HG03354 (cell line): Measurements from ENCODE around the gene IFITM2.
"Not testable (repeated sequence)": the region's sequence is repeated elsewhere in the genome, so short reads cannot be mapped to it uniquely, and the experiment has no call there.

Source experiments
- ATAC-seq: cut with Tn5 transposase; IDR thresholded peaks from one replicate; pipeline ENCODE4 v1.9.1; 2021; ENCODE audit warnings: mild to moderate bottlenecking; ENCODE audit not compliant: unreplicated experiment, poor library complexity, severe bottlenecking

The IFITM2 gene

DNA sequence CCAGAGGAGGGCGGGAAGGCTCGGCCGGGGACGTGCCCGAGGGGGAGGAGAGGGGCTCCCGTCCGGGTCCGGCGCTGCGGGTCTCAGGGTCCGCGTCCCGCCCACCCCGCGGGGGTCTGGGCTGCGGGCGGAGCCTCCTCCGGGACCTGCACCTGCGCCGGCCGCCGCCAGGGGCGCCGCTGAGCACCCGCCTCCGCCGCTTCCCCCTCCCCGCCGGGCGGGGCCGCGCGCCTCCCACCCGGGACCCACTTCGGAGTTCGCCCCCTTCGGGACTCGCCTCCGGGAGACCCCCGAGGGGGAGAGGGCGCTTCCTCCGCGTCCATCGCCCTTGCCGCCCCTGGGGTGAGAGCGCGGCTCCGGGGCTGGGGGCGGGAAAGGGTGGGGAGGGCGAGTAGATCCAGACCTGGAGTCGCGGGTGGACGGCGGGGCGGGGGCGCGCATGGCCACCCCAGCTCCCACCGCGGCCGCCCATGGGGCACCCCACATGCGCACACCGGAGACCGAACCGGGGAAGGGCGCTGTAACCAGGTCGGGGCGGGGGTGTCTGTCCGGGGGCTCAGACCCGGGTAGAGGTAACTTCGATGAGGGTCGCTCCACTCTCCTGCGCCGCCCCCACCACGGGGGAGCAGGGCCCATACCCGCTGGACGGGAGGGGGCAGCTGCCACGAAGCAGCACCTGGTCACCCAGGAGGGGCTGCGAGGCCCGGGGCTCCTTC lies 10.9 kb downstream of the IFITM2 start:
- peak; percentile 54 for ATAC-seq

DNA sequence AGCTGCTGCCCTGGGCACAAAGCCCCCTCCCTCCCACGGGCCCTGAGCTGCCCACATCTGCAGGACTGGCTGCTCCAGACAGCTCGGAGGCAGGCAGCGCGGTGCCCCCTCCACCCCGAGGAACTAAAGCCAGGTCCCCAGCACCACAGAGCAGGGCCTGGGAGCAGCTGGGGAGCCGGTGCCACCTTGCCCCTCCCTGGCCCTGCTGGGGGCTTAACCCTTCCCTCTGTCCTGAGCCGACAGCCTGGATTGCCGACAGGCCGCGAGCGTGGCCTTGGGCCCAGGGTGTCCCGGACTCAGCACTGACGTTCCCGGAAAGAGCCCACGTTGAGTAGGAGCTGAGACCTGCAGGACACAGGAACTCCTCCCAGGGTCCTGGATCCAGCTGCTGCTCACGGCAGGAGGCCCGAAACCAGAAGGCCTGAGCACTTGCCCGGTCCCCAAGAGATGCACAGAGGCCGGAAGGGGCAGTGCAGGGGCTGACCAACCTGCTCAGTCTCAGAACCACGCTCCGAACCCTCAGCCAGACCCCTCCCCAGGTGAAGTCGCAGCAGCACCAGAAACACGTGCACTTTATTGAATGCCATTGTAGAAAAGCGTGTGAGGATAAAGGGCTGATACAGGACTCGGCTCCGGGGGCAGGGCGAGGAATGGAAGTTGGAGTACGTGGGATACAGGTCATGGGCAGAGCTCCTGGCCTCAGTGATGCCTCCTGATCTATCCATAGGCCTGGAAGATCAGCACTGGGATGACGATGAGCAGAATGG lies 11.7 kb downstream of the IFITM2 start:
- peak; percentile 23 for ATAC-seq

DNA sequence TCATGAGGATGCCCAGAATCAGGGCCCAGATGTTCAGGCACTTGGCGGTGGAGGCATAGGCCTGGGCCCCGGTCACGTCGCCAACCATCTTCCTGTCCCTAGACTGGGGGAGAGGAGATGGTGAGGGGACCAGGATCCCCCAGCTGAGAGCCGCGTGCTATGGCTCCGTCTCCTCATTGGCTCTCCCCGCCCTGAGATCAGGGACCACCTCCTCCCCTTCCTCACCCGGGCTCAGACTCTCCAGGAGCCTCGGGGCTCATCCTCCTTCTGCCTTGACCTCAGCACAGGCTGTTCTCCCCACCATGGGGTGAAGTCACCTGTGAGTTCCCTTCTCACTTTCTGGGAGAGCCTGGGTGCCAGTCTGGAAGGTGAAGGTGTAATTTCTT lies 12.3 kb downstream of the IFITM2 start:
- not testable (repeated sequence) for ATAC-seq

DNA sequence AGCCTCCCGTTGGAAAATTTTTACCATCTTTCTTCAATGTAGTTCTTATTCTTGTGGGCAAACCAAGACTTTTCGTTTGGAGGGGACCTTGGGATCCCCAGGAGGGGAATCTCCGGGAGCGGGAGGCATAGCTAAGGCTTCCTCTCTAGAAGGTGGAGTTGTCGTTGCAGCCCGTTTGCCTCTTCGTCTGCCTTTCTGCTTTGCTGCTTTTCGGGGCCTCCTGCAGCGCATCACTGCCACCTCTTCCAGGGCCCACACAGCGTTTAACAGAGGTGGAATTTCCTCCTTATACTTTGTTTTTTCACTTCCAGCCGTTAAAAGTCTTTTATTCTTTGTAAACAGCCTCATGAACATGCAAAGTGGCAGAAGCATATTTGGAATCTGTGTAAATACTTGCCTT lies 16.5 kb downstream of the IFITM2 start:
- no peak for ATAC-seq

DNA sequence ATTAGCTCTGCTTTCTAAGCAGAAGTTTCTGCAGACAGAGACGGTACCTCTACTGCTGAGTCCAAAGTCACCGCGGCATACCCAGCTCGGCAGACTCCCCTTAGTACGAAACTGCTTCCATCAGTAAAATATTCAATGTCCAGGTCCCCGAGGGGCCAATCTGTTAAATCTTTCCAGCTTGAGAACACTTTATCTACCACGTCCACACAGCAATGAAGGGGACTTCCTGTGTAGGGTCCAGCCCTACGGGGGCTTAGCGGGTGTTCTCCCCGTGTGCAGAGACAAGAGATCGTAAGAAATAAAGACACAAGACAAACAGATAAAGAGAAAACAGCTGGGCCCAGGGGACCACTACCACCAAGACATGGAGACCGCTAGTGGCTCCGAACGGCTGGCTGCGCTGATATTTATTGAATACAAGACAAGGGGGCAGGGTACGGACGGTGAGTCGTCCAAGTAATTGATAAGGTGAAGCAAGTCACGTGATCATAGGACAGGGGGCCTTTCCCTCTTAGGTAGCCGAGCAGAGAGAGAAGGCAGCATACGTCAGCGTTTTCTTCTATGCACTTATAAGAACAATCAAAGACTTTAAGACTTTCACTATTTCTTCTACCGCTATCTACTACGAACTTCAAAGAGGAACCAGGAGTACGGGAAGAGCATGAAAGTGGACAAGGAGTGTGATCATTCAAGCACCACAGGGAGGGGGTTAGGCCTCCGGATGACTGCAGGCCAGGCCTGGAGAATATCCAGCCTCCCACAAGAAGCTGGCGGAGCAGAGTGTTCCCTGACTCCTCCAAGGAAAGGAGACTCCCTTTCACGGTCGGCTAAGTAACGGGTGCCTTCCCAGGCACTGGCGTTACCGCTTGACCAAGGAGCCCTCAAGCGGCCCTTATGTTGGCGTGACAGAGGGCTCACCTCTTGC lies 17.2 kb downstream of the IFITM2 start:
- not testable (repeated sequence) for ATAC-seq

GRCh38 chr11:325796-326591 lies 18.4 kb downstream of the IFITM2 start:
- no peak for ATAC-seq

- ATAC-seq = no peak
Measured at GRCh38 chr11:326592-326841, 18.9 kb downstream of the IFITM2 start.

- peak; percentile 52 for ATAC-seq
Measured at GRCh38 chr11:326842-327580, 19.4 kb downstream of the IFITM2 start.

GRCh38 chr11:327581-327923 lies 19.9 kb downstream of the IFITM2 start:
- ATAC-seq = no peak

GRCh38 chr11:328012-328411 lies 20.4 kb downstream of the IFITM2 start:
- ATAC-seq = no peak

DNA sequence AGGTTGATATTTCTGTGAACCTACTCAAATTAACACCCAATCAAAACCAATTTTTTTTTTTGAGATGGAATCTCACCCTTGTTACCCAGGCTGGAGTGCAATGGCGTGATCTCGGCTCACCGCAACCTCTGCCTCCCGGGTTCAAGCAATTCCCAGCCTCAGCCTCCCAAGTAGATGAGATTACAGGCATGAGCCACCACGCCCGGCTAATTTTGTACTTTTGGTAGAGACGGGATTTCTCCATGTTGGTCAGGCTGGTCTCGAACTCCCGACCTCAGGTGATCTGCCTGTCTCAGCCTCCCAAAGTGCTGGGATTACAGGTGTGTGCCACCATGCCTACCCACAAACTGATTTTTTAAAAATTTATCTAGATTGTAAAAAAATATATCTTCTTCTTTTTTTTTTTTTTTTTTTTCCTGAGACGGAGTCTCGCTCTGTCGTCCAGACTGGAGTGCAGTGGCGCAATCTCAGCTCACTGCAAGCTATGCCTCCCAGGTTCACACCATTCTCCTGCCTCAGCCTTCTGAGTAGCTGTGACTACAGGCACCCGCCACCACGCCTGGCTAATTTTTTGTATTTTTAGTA lies 21.0 kb downstream of the IFITM2 start:
- ATAC-seq = not testable (repeated sequence)

DNA sequence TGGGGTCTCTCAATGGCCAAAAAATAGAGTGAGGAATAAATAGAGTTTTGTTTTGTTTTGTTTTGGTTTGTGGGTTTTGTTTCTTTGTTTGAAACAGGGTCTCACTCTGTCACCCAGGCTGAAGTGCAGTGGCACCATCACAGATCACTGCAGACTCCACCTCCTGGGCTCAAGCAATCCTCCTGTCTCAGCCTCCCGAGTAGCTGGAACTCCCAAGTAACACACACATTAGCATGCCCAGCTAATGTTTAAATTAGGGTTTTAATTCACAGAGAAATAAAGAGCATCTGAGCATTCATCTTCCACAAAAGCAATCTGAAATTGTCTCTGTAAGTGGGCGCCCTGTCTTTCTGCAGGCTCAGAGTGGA lies 22.3 kb downstream of the IFITM2 start:
- ATAC-seq = no peak

DNA sequence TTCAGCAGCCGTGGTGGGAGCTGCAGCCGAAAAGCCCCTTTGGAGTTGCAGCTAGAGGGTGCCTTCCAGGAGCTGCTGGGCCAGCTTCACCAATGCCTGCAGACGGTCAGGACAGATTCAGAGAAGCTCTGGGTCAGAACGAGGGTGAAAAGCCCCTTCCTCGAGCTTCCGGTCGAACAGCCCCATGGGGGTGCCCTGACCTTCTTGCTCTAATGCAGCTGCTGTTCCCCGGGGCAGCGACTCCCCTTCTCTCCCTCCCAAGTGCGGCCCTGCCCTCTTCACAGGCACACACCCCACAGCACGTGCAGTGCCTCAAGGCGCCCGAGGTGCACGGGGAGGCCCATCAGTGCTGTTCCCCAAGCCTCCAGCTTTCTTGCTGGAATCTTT lies 22.7 kb downstream of the IFITM2 start:
- ATAC-seq = no peak

- ATAC-seq = no peak
Measured at GRCh38 chr11:330694-331357, 23.2 kb downstream of the IFITM2 start.

DNA sequence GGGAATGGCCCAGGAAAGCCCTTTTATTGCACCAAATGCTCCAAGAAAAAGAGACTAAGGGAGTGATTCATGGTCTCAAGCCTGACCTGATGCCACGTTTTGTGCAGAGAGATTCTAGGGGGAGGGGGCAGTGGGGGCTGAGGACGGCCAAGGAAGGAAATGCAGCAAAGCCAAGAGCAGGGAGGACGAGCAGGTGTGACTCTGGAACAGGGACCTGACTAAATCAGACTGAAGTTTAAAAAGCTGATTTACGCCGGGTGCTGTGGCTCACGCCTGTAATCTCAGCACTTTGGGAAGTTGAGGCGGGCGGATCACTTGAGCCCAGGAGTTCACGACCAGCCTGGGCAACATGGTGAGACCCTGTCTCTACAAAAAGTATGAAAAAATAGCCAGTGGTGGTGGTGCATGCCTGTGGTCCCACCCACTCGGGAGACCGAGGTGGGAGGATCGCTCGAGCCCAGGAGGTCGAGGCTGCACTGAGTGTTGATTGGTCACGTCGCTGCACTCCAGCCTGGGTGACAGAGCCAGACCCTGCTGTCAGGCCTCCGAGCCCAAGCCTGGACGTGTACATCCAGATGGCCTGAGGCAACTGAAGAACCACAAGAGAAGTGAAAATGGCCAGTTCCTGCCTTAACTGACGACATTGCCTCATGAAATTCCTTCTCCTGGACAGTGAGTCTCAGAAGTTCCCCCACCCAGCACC lies 23.9 kb downstream of the IFITM2 start:
- ATAC-seq = no peak

DNA sequence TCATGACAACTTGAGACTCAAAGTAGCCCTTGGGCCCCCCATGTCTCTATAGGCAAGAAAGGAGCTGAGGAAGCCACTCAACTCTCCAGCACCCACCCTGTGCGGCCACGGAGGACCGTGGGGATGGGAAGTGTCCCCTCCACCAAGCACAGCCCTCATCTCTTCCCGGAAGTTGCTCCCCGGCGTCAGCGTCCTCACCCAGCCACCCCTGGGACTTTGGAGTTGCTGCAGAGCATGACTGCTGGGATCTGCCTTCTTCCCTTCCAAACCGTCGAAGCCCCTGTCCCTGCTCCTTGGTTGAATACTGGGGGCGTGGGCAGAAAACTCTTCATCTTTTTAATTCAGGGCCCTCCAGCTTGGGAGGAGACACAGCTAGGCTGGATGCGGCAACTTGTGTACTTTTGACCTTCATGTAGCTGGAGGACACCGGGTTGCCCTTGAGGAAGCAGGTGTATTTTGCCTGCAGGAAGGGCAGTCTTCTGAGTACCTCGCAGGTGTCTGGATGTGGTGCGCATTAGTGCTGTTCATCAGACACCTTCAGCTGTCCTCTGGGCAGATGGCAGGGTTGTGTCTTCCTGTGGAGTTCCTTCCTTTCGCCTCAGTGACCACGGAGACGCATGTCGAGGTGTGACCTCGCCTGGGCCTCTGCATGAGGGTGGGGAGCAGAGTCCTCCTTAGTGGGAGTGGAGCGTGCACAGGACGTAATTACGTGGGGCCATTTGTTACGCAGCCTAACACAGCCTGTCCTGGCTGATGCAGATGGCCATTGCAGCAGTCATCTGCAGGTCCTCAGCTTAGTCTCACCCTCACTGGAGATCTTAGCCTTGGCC lies 25.2 kb downstream of the IFITM2 start:
- no peak for ATAC-seq

GRCh38 chr11:333616-334263 lies 26.1 kb downstream of the IFITM2 start:
- not testable (repeated sequence) for ATAC-seq
